IPS-15b (cell line): ENCODE results near the gene TIMM8A.

Experiments used
- H3K27me3 ChIP-seq: one replicate; pipeline ENCODE4 v1.6.1; 2013; ENCODE audit warnings: low read length; ENCODE audit not compliant: control insufficient read depth, insufficient read depth
- H3K36me3 ChIP-seq: one replicate; pipeline ENCODE4 v1.6.1; 2013; ENCODE audit warnings: low read length; ENCODE audit not compliant: control insufficient read depth, insufficient read depth
- H3K4me1 ChIP-seq: one replicate; pipeline ENCODE4 v1.6.1; 2013; ENCODE audit warnings: mild to moderate bottlenecking, low read length; ENCODE audit not compliant: control insufficient read depth, insufficient read depth
- H3K4me3 ChIP-seq: one replicate; pipeline ENCODE4 v1.5.1; 2013; ENCODE audit warnings: low read depth, low read length
- H3K9ac ChIP-seq: one replicate; pipeline ENCODE4 v1.6.1; 2013; ENCODE audit warnings: low read depth, mild to moderate bottlenecking, low read length
- H3K9me3 ChIP-seq: one replicate; pipeline ENCODE4 v1.6.1; 2013; ENCODE audit warnings: mild to moderate bottlenecking, low read length; ENCODE audit not compliant: control insufficient read depth, insufficient read depth

Gene TIMM8A

GRCh38 chrX:101385026-101385684 is 36.6 kb upstream of the TIMM8A start:
- Histone ChIP-seq H3K36me3 (no peaks in the 10 kb centered on the region), H3K27me3 (no peaks in the 10 kb centered on the region), H3K4me1 (peaks cover 7% of the 10 kb centered on the region), H3K9me3 (no peaks in the 10 kb centered on the region), H3K4me3 (no peak overlapping the region), H3K9ac (no peak overlapping the region)

GRCh38 chrX:101383679-101384205 is 35.2 kb upstream of the TIMM8A start:
- Histone ChIP-seq H3K9ac (no peak overlapping the region), H3K27me3 (no peaks in the 10 kb centered on the region), H3K4me3 (no peak overlapping the region), H3K4me1 (peaks cover 3% of the 10 kb centered on the region), H3K9me3 (no peaks in the 10 kb centered on the region), H3K36me3 (no peaks in the 10 kb centered on the region)

- Histone ChIP-seq H3K9ac (no peak overlapping the region), H3K4me1 (no peaks in the 10 kb centered on the region), H3K4me3 (no peak overlapping the region), H3K36me3 (no peaks in the 10 kb centered on the region), H3K9me3 (no peaks in the 10 kb centered on the region), H3K27me3 (no peaks in the 10 kb centered on the region)
These were observed 29.0 kb upstream of the TIMM8A start for GRCh38 chrX:101377547-101377946.

GRCh38 chrX:101370888-101371504 is 22.5 kb upstream of the TIMM8A start:
- no peaks in the 10 kb centered on the region for H3K9me3 ChIP-seq
- no peaks in the 10 kb centered on the region for H3K27me3 ChIP-seq
- no peaks in the 10 kb centered on the region for H3K36me3 ChIP-seq
- H3K9ac ChIP-seq: no peak overlapping the region
- H3K4me3 ChIP-seq: no peak overlapping the region
- H3K4me1 ChIP-seq: no peaks in the 10 kb centered on the region

- Histone ChIP-seq H3K27me3 (no peaks in the 10 kb centered on the region), H3K9ac (no peak overlapping the region), H3K9me3 (no peaks in the 10 kb centered on the region), H3K36me3 (no peaks in the 10 kb centered on the region), H3K4me3 (no peak overlapping the region), H3K4me1 (no peaks in the 10 kb centered on the region)
These were observed 21.1 kb upstream of the TIMM8A start for GRCh38 chrX:101369687-101370086.

GRCh38 chrX:101368800-101369199 is 20.3 kb upstream of the TIMM8A start:
- Histone ChIP-seq H3K36me3 (no peaks in the 10 kb centered on the region), H3K9me3 (no peaks in the 10 kb centered on the region), H3K9ac (no peak overlapping the region), H3K4me3 (no peak overlapping the region), H3K27me3 (no peaks in the 10 kb centered on the region), H3K4me1 (no peaks in the 10 kb centered on the region)

- no peak overlapping the region for H3K9ac ChIP-seq
- no peaks in the 10 kb centered on the region for H3K27me3 ChIP-seq
- H3K9me3 ChIP-seq: no peaks in the 10 kb centered on the region
- H3K4me1 ChIP-seq: no peaks in the 10 kb centered on the region
- H3K4me3 ChIP-seq: no peak overlapping the region
- H3K36me3 ChIP-seq: no peaks in the 10 kb centered on the region
These were observed 16.8 kb upstream of the TIMM8A start for GRCh38 chrX:101365301-101365795.

GRCh38 chrX:101362757-101363156 is 14.2 kb upstream of the TIMM8A start:
- Histone ChIP-seq H3K4me1 (no peaks in the 10 kb centered on the region), H3K9me3 (no peaks in the 10 kb centered on the region), H3K27me3 (no peaks in the 10 kb centered on the region), H3K4me3 (no peak overlapping the region), H3K9ac (no peak overlapping the region), H3K36me3 (no peaks in the 10 kb centered on the region)

GRCh38 chrX:101362116-101362515 is 13.6 kb upstream of the TIMM8A start:
- no peak overlapping the region for H3K4me3 ChIP-seq
- H3K27me3 ChIP-seq: no peaks in the 10 kb centered on the region
- no peak overlapping the region for H3K9ac ChIP-seq
- no peaks in the 10 kb centered on the region for H3K36me3 ChIP-seq
- H3K9me3 ChIP-seq: no peaks in the 10 kb centered on the region
- H3K4me1 ChIP-seq: no peaks in the 10 kb centered on the region

GRCh38 chrX:101360390-101360789 is 11.8 kb upstream of the TIMM8A start:
- Histone ChIP-seq H3K36me3 (no peaks in the 10 kb centered on the region), H3K27me3 (no peaks in the 10 kb centered on the region), H3K9ac (no peak overlapping the region), H3K4me1 (no peaks in the 10 kb centered on the region), H3K9me3 (no peaks in the 10 kb centered on the region), H3K4me3 (no peak overlapping the region)

GRCh38 chrX:101359966-101360365 is 11.4 kb upstream of the TIMM8A start:
- H3K4me1 ChIP-seq: no peaks in the 10 kb centered on the region
- no peaks in the 10 kb centered on the region for H3K9me3 ChIP-seq
- no peaks in the 10 kb centered on the region for H3K36me3 ChIP-seq
- no peak overlapping the region for H3K9ac ChIP-seq
- no peaks in the 10 kb centered on the region for H3K27me3 ChIP-seq
- no peak overlapping the region for H3K4me3 ChIP-seq

- H3K4me3 ChIP-seq: no peak overlapping the region
- no peak overlapping the region for H3K9ac ChIP-seq
- no peaks in the 10 kb centered on the region for H3K27me3 ChIP-seq
- H3K4me1 ChIP-seq: no peaks in the 10 kb centered on the region
- no peaks in the 10 kb centered on the region for H3K9me3 ChIP-seq
- H3K36me3 ChIP-seq: no peaks in the 10 kb centered on the region
These were observed 8.7 kb upstream of the TIMM8A start for GRCh38 chrX:101357166-101357795.
